Esophagus squamous epithelium (tissue), 5 donors: ENCODE data around the gene UFSP2. TPM values are rescaled to one million over a fixed set of nuclear protein-coding genes. Genes with fewer than 3 reads are reported as not detected.

Experiments
- DNase-seq: peaks from one replicate; lab custom pipeline; 2025; lab: John Stamatoyannopoulos, UW
- H3K27ac ChIP-seq, 4 donors: fragments of 200-600 bp; sonication (generic); one replicate each; pipeline ENCODE4 v1.5.1; 2016 to 2019; ENCODE audit warnings: mild to moderate bottlenecking in 1 of 4
- H3K27me3 ChIP-seq, 4 donors: fragments of 200-600 bp; sonication (generic); 1 replicate in 3 of 4; 2 replicates in 1 of 4; pipeline versions ENCODE4 v1.5.1 to v1.6.0; 2017 to 2021; ENCODE audit warnings: antibody characterized with exemption in 1 of 4
- H3K36me3 ChIP-seq, 3 donors: fragments of 200-600 bp; sonication (generic); one replicate each; pipeline ENCODE4 v1.5.1; 2016 to 2019
- H3K4me1 ChIP-seq, 3 donors: fragments of 200-600 bp; sonication (generic); one replicate each; pipeline ENCODE4 v1.5.1; 2017 to 2019
- H3K4me3 ChIP-seq, 4 donors: fragments of 200-600 bp; sonication (generic); 1 replicate in 3 of 4; 2 replicates in 1 of 4; pipeline ENCODE4 v1.5.1; 2016 to 2019; ENCODE audit warnings: mild to moderate bottlenecking in 2 of 4, moderate library complexity in 1 of 4
- H3K9me3 ChIP-seq, 3 donors: fragments of 200-600 bp; sonication (generic); one replicate each; pipeline ENCODE4 v1.5.1; 2016 to 2019
- CTCF ChIP-seq, 6 experiments: fragments of 450-650 bp in 4 of 6; fragments of 200-600 bp in 2 of 6; sonication (generic) in 2 of 6; IDR thresholded peaks; one replicate each; pipeline ENCODE4 v1.5.1; 2016 to 2019; ENCODE audit warnings: antibody characterized with exemption in 6 of 6, mild to moderate bottlenecking in 4 of 6, moderate library complexity in 4 of 6
- POLR2A ChIP-seq, 4 donors: fragments of 450-650 bp; IDR thresholded peaks; one replicate each; pipeline ENCODE4 v1.6.1; 2017; ENCODE audit warnings: antibody characterized with exemption in 4 of 4, mild to moderate bottlenecking in 4 of 4, moderate library complexity in 3 of 4
- WGBS, 2 donors: methylation state at CpG; one replicate each; pipeline ENCODE4 v1.1.5; 2018; 5-methylcytosine and 5-hydroxymethylcytosine counted together
- intact Hi-C: fragments of 100-400 bp; cut with DNase I; formaldehyde crosslinking; loops from one replicate; pipeline ENCODE4 v1.15.0; 2022
- total RNA-seq, 4 donors: library from RNA; depleted of rRNA; stranded (reverse); fragments of >200 nt; gene quantifications; one replicate each; pipeline ENCODE4 v1.1.0, GENCODE V29; 2016
- donor health status: DM: yes; HTN: yes; CAD: no.

UFSP2 gene
- total RNA-seq, 4 donors from 2014 or later: 20.0 to 32.4 (median 23.3) TPM

GRCh38 chr4:185383451-185383850 is 42.3 kb downstream of the UFSP2 start:
- TF ChIP-seq POLR2A (IDR thresholded peaks at IDR 0.05): no peak
- Histone ChIP-seq H3K4me1 (peaks cover 3 to 32% (median 3%) of the 10 kb centered on the region in 3 donors), H3K36me3 (no peaks in the 10 kb centered on the region), H3K27me3 (no peaks in the 10 kb centered on the region), H3K4me3 (no peak overlapping the region), H3K9me3 (no peaks in the 10 kb centered on the region), H3K27ac (peak overlapping the region in 3 of 4 donors; percentile 4 to 74 (median 68))
- intact Hi-C loops: no loop called here
- 22 to 68% methylated on average over 4 of the region's 4 CpGs for WGBS, 2 donors
- no peak for DNase-seq

- no peaks in the 10 kb centered on the region for H3K36me3 ChIP-seq
- H3K9me3 ChIP-seq: no peaks in the 10 kb centered on the region
- no peak for DNase-seq
- no peak overlapping the region for H3K27ac ChIP-seq
- TF ChIP-seq POLR2A (IDR thresholded peaks at IDR 0.05) (no peak), CTCF (IDR thresholded peaks at IDR 0.05) (no peak)
- intact Hi-C loops: no loop called here
- peaks cover 3 to 32% (median 3%) of the 10 kb centered on the region in 3 donors for H3K4me1 ChIP-seq
- H3K27me3 ChIP-seq: no peaks in the 10 kb centered on the region
- no peak overlapping the region for H3K4me3 ChIP-seq
Observed at GRCh38 chr4:185382754-185383153, 43.0 kb downstream of the UFSP2 start.

- H3K9me3 ChIP-seq: no peaks in the 10 kb centered on the region
- intact Hi-C loops: no loop called here
- no peak for DNase-seq
- TF ChIP-seq CTCF (IDR thresholded peaks at IDR 0.05): no peak
- TF ChIP-seq POLR2A (IDR thresholded peaks at IDR 0.05): no peak
- 17 to 37% methylated on average over 4 of the region's 4 CpGs for WGBS, 2 donors
- H3K4me1 ChIP-seq: peaks cover 3 to 32% (median 3%) of the 10 kb centered on the region in 3 donors
- no peak overlapping the region for H3K27ac ChIP-seq
- no peaks in the 10 kb centered on the region for H3K27me3 ChIP-seq
- H3K36me3 ChIP-seq: no peaks in the 10 kb centered on the region
- H3K4me3 ChIP-seq: no peak overlapping the region
Observed at GRCh38 chr4:185381288-185382196, 44.2 kb downstream of the UFSP2 start.

GRCh38 chr4:185380320-185380719 is 45.4 kb downstream of the UFSP2 start:
- TF ChIP-seq POLR2A (IDR thresholded peaks at IDR 0.05) (no peak), CTCF (IDR thresholded peaks at IDR 0.05) (no peak)
- no peaks in the 10 kb centered on the region for H3K9me3 ChIP-seq
- H3K4me3 ChIP-seq: no peak overlapping the region
- peaks cover 3 to 28% (median 3%) of the 10 kb centered on the region in 3 donors for H3K4me1 ChIP-seq
- 86 to 92% methylated on average over 1 of the region's 1 CpG for WGBS, 2 donors
- H3K36me3 ChIP-seq: no peaks in the 10 kb centered on the region
- no peak overlapping the region for H3K27ac ChIP-seq
- intact Hi-C loops: no loop called here
- H3K27me3 ChIP-seq: no peaks in the 10 kb centered on the region
- no peak for DNase-seq

- Histone ChIP-seq H3K36me3 (no peaks in the 10 kb centered on the region), H3K4me3 (no peak overlapping the region), H3K27ac (no peak overlapping the region), H3K9me3 (no peaks in the 10 kb centered on the region), H3K4me1 (peaks cover 3 to 21% (median 3%) of the 10 kb centered on the region in 3 donors), H3K27me3 (no peaks in the 10 kb centered on the region)
- WGBS, 2 donors: 93 to 95% methylated on average over 13 of the region's 13 CpGs
- intact Hi-C loops: no loop called here
- TF ChIP-seq POLR2A (IDR thresholded peaks at IDR 0.05) (no peak), CTCF (IDR thresholded peaks at IDR 0.05) (no peak)
- DNase-seq: no peak
Observed at GRCh38 chr4:185379326-185380295, 46.2 kb downstream of the UFSP2 start.
